GM18909 (cell line): ENCODE results near the gene CT45A3.
A peak's percentile ranks its signal among the peaks of the same experiment; 100 is the strongest.
"Not testable (repeated sequence)": the region's sequence is repeated elsewhere in the genome, so short reads cannot be mapped to it uniquely, and the experiment has no call there.

Experiments
- ATAC-seq: cut with Tn5 transposase; IDR thresholded peaks from one replicate; pipeline ENCODE4 v1.9.1; 2021; ENCODE audit warnings: mild to moderate bottlenecking; ENCODE audit not compliant: unreplicated experiment, poor library complexity

The CT45A3 gene, protein sequence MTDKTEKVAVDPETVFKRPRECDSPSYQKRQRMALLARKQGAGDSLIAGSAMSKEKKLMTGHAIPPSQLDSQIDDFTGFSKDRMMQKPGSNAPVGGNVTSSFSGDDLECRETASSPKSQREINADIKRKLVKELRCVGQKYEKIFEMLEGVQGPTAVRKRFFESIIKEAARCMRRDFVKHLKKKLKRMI

DNA sequence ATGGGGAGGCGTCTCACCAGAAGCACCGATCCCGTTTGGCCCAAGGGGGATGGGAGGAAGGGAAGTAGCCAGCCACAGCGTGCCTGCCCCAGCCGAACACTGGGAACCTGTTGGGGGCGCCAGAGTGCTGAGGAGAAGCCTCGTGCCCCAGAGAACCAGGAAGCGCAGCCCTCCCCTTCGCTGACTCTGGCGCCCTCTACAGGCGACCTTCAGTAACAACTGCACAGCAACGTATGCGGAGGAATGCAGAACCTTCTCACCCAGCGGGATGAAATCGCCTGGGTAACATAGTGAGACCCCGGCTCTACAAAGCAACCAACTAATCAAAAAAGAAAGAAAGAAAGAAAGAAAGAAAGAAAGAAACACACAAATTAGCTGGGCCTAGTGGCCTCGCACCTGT, at the start of gene CT45A3:
Gene CT45A3 (minus strand): TSS at position 101 of the 400 bp plus-strand sequence. CDS start 3,747 bp downstream, outside the sequence.
- not testable (repeated sequence) for ATAC-seq

DNA sequence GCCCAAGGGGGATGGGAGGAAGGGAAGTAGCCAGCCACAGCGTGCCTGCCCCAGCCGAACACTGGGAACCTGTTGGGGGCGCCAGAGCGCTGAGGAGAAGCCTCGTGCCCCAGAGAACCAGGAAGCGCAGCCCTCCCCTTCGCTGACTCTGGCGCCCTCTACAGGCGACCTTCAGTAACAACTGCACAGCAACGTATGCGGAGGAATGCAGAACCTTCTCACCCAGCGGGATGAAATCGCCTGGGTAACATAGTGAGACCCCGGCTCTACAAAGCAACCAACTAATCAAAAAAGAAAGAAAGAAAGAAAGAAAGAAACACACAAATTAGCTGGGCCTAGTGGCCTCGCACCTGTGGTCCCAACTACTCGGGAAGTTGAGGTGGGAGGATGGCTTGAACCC, 34.7 kb upstream of the CT45A3 start, which contains the start of gene CT45A6:
Gene CT45A6 (minus strand): TSS at position 101 of the 400 bp plus-strand sequence. CDS start 3,794 bp downstream, outside the sequence.
- not testable (repeated sequence) for ATAC-seq

DNA sequence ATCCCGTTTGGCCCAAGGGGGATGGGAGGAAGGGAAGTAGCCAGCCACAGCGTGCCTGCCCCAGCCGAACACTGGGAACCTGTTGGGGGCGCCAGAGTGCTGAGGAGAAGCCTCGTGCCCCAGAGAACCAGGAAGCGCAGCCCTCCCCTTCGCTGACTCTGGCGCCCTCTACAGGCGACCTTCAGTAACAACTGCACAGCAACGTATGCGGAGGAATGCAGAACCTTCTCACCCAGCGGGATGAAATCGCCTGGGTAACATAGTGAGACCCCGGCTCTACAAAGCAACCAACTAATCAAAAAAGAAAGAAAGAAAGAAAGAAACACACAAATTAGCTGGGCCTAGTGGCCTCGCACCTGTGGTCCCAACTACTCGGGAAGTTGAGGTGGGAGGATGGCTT, 17.4 kb upstream of the CT45A3 start, which contains the start of gene CT45A5:
Gene CT45A5 (minus strand): TSS at position 101 of the 400 bp plus-strand sequence. CDS start 3,774 bp downstream, outside the sequence.
- ATAC-seq = not testable (repeated sequence)

DNA sequence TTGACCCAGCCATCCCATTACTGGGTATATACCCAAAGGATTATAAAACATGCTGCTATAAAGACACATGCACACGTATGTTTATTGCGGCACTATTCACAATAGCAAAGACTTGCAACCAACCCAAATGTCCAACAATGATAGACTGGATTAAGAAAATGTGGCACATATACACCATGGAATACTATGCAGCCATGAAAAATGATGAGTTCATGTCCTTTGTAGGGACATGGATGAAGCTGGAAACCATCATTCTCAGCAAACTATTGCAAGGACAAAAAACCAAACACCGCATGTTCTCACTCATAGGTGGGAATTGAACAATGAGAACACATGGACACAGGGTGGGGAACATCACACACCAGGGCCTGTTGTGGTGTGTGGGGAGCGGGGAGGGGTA, 23.3 kb downstream of the CT45A3 start:
- not testable (repeated sequence) for ATAC-seq

DNA sequence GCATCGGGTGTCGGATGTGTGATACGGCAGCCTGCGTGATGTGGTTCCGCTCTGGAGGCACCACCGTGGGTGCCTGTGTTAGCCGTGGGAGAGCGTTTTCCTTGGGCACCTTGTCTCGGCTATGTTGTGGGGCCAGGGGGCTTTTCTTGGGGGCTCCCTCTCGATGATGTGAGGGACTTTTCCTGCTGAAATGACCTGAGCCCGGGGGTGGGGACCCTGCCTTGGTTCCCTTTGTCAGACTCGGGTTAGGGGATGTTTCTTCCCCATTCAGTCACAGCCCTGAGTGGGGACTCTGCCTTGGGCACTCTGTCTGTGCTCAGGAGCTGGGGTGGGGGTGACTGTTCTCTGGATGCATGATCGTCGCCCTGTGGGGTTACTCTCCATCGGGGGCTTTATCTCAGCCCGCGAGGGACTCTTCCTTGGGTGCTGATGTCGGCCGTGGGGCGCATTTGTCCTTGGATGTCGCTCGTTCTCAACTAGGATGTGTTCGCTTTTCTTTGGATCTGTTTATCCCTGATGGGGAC, 26.7 kb downstream of the CT45A3 start:
- ATAC-seq = no peak

DNA sequence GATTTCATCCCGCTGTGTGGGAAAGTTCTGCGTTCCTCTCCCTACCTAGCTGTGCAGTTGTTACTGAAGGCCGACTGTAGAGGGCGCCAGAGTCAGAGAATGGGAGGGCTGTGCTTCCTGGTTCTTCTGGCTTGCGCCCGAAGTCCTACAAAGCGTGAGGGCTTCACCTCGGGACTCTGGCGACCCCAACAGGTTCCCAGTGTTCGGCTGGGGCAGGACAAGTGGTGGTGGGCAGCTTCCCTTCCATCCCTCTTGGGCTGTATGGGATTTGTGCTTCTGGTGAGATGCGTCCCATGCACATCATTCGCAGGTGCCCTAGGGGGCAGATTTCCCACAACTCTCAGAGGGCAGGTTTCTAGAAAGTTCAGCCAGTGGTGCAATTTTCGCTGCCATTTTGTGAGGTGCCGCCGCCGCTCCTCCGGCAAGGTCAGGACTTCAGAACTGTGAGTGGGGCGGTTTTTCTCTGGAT, 27.3 kb downstream of the CT45A3 start:
- peak; percentile 77 for ATAC-seq

DNA sequence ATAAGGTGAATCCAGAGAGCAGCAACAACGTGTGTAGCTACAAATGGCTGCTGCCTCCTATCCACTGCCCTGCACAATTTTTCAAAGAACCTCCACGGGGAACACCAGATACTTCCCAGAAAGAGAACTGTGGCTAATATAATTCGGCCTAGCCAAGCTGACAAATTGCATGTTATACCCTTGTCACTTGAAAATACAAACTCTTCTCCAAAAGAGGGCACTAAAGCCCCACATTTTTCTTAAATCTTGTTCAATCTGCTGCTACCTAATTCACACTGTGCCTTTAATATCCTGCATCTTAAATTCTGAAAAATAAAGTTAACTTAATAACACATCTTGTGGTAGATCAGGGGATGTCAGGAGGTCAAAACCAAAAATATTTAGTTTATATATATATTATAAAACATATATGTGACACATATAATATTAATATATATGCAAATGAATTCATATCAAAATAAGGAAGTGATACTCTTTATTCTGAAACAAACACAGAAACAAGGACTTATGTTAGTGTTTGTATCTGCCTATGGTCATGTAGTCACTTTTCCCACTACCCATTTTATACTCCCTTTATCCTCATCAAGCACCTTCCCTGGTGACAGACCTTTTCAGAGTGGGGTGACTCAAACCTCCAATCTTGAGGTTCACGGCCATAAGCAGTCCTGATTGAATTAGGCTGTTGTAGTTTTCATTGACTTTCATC, 30.5 kb downstream of the CT45A3 start:
- peak; percentile 48 for ATAC-seq

DNA sequence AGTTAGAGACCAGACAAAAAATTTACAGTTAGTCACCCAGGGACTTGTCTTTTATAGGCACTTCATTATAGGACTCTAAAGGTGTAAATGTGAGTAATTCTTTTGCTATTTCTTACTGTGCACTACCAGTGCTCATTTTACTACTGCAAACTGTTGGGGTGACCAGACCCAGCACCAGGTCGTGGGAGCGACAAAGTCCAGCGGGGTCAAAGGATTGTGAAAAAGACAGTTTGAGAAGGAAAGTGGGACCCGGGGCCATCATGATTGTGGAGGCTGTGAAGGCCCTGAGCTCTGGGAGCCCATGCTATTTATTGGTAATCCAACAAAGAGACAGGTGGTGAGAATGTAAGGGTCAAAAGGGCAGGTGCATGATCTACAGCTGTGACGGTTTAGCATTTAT, 33.3 kb downstream of the CT45A3 start:
- ATAC-seq = not testable (repeated sequence)

DNA sequence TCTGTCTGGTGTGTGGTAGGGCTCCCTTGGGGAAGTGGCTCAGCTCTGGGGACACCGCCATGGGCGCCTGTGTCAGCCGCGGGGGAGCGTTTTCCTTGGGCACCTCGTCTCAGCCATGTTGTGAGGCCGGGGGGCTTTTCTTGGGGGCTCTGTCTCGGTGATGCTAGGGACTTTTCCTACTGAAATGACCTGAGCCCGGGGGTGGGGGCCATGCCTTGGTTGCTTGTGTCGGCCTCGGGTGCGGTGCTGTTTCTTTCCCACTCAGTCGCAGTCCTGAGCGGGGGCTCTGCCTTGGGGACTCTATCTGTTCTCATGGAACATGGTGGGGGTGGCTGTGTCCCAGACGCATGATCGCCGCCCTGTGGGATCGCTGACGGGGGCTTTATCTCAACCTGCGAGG, 54.2 kb downstream of the CT45A3 start:
- ATAC-seq = no peak

DNA sequence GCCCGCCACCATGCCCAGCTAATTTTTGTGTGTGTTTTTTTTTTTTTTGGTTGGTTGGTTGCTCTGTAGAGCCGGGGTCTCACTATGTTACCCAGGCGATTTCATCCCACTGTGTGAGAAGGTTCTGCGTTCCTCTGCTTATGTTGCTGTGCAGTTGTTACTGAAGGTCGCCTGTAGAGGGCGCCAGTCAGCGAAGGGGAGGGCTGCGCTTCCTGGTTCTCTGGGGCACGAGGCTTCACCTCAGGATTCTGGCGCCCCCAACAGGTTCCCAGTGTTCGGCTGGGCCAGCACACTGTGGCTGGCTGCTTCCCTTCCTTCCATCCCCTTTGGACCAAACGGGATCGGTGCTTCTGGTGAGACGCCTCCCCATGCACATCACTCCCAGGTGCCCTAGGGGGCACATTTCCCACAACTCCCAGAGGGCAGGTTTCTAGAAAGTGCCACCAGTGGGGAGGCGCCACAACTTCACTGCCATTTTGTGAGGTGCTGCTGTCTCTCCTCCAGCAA, 54.8 kb downstream of the CT45A3 start, which contains the start of gene CT45A1:
Gene CT45A1 (plus strand): TSS at position 457 of the 507 bp plus-strand sequence. CDS start 5,302 bp downstream, outside the sequence.
- not testable (repeated sequence) for ATAC-seq
